ENCODE measurements around the gene PRKN. TPM values are rescaled to one million over a fixed set of nuclear protein-coding genes. Genes with fewer than 3 reads are reported as not detected.
A peak's percentile ranks its signal among the peaks of the same experiment; 100 is the strongest.

Gene PRKN
- total RNA-seq, 4 donors from 2014 or later = 5.5 to 17.9 (median 6.8) TPM

DNA sequence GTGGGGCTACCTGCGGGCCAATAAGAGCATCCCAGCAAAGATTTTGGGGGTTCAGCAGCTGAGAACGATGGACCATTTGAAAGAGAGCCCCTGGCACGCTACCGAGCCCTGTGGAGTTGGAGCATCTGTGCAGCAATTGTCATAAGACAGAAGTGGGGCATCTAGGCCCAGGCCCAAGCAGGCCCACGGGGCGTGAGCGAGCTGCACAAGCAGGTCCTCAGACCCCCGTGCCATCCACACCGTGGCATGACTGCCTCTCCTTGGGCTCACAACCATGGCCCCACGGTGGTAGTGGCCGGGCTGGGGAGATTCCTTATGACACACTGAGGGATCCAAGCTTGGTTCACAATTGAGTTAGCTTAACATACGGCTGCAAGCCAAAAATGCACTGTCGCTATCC is 1350.5 kb downstream of the PRKN start:
- no peak for DNase-seq (ENCODE audit: low spot score in 2 of 2)
- Histone ChIP-seq H3K4me1 (peaks cover 0 to 11% (median 0%) of the 10 kb centered on the region in 4 donors), H3K4me3 (no peak overlapping the region), H3K36me3 (no peaks in the 10 kb centered on the region), H3K27ac (no peak overlapping the region), H3K27me3 (no peaks in the 10 kb centered on the region), H3K9me3 (no peaks in the 10 kb centered on the region)
- WGBS, 2 donors = 91 to 94% methylated on average over 13 of the region's 13 CpGs
- TF ChIP-seq, protein P1, sequence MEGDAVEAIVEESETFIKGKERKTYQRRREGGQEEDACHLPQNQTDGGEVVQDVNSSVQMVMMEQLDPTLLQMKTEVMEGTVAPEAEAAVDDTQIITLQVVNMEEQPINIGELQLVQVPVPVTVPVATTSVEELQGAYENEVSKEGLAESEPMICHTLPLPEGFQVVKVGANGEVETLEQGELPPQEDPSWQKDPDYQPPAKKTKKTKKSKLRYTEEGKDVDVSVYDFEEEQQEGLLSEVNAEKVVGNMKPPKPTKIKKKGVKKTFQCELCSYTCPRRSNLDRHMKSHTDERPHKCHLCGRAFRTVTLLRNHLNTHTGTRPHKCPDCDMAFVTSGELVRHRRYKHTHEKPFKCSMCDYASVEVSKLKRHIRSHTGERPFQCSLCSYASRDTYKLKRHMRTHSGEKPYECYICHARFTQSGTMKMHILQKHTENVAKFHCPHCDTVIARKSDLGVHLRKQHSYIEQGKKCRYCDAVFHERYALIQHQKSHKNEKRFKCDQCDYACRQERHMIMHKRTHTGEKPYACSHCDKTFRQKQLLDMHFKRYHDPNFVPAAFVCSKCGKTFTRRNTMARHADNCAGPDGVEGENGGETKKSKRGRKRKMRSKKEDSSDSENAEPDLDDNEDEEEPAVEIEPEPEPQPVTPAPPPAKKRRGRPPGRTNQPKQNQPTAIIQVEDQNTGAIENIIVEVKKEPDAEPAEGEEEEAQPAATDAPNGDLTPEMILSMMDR (IDR thresholded peaks at IDR 0.05) = no peak
- no peak for TF ChIP-seq POLR2A (IDR thresholded peaks at IDR 0.05)
- TF ChIP-seq EP300 (IDR thresholded peaks at IDR 0.05) = no peak

GRCh38 chr6:161376367-161376766 is 1351.2 kb downstream of the PRKN start:
- no peak overlapping the region for H3K4me3 ChIP-seq
- TF ChIP-seq EP300 (IDR thresholded peaks at IDR 0.05) (no peak), POLR2A (IDR thresholded peaks at IDR 0.05) (no peak)
- TF ChIP-seq, protein P1 (IDR thresholded peaks at IDR 0.05) = no peak
- no peaks in the 10 kb centered on the region for H3K27me3 ChIP-seq
- WGBS, 2 donors = 90 to 93% methylated on average over 8 to 11 of the region's 11 CpGs
- peaks cover 0 to 11% (median 0%) of the 10 kb centered on the region in 4 donors for H3K4me1 ChIP-seq
- no peaks in the 10 kb centered on the region for H3K9me3 ChIP-seq
- DNase-seq (ENCODE audit: low spot score in 2 of 2) = no peak
- no peak overlapping the region for H3K27ac ChIP-seq
- no peaks in the 10 kb centered on the region for H3K36me3 ChIP-seq

DNA sequence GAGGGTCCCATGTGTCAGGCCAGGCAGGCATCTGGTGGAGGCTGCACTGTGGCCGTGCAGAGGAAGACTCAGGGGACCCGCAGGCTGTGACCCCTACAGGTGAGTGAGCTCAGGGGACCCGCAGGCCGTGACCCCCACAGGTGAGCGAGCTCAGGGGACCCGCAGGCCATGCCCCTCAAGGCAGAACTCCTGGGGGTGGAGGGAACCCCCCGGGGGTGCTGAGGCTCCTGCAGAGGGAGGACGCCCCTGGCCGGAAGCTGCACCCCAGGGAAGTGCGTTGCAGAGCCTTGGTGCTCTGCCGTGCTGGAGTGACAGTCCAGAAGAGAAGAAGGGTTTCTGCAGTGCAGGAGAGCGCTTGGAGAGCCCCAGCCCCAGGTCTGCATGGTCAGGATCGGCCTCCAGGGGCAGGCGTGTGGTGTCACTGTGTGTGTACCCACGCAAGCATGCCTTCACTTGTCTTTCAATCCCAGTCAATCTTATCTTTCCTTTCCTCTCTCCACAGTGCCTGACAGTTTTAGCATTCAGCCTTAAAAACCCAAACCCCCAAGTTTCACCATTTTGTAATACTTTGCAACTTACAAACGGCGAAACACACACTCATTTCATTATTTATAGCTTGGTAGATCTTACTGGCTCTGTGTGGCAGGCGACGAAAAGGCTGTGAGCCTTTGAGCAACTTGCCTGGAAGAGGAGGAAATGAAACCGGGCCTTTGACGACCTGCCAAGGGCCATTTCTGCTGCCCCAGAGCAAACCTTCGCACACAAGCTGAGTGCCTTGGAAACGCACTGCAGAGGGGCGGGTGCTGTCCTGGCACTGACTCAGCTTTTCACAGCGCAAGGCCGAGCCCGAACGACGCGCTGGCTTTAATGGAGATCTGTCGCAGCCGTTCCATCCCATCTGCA is 1352.3 kb downstream of the PRKN start:
- peak; percentile 38 to 39 for DNase-seq (ENCODE audit: low spot score in 2 of 2)
- no peak overlapping the region for H3K4me3 ChIP-seq
- 49 to 67% methylated on average over 24 to 32 of the region's 32 CpGs for WGBS, 2 donors
- H3K36me3 ChIP-seq = no peaks in the 10 kb centered on the region
- peaks cover 0 to 11% (median 0%) of the 10 kb centered on the region in 4 donors for H3K4me1 ChIP-seq
- no peaks in the 10 kb centered on the region for H3K9me3 ChIP-seq
- H3K27me3 ChIP-seq = no peaks in the 10 kb centered on the region
- TF ChIP-seq EP300 (IDR thresholded peaks at IDR 0.05) (peak in 1 of 2 donors; percentile 30), POLR2A (IDR thresholded peaks at IDR 0.05) (no peak)
- TF ChIP-seq, protein P1 (IDR thresholded peaks at IDR 0.05) = peak in 1 of 5 experiments; percentile 24
- peak overlapping the region in 1 of 4 donors; percentile 23 for H3K27ac ChIP-seq

DNA sequence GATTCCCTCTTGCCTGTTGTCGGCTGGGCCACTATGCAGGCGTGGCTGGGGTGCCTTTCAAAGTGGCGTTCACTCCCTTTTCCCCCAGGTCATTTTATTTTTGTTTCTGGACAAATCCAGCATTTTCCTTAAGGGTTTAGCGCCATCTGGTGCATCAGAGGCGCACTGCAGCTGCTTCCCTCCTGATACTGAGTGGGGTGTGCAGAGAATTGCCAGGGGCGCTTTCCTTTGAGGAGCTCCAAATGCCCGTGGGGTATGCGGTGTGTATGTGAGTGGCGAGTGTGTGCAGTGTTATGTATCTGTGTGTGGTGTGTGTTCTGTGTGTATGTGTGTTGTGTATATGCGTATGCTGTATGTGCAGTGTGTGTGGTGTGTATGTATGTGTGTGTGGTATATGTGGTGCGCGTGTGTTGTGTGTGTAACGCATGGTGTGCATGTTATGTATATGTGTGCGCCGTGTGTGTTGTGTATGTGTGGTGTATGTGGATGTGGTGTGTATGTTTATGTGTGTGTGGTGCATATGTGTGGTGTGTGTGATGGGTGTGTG is 1353.6 kb downstream of the PRKN start:
- H3K4me3 ChIP-seq = no peak overlapping the region
- 33 to 34% methylated on average over 15 of the region's 15 CpGs for WGBS, 2 donors
- H3K27me3 ChIP-seq = no peaks in the 10 kb centered on the region
- DNase-seq (ENCODE audit: low spot score in 2 of 2) = peak; percentile 72 to 86
- peaks cover 0 to 11% (median 0%) of the 10 kb centered on the region in 4 donors for H3K4me1 ChIP-seq
- H3K27ac ChIP-seq = no peak overlapping the region
- no peaks in the 10 kb centered on the region for H3K9me3 ChIP-seq
- TF ChIP-seq POLR2A (IDR thresholded peaks at IDR 0.05) (no peak), EP300 (IDR thresholded peaks at IDR 0.05) (no peak)
- TF ChIP-seq, protein P1 (IDR thresholded peaks at IDR 0.05) = peak; percentile 90 to 97 (median 94)
- no peaks in the 10 kb centered on the region for H3K36me3 ChIP-seq

DNA sequence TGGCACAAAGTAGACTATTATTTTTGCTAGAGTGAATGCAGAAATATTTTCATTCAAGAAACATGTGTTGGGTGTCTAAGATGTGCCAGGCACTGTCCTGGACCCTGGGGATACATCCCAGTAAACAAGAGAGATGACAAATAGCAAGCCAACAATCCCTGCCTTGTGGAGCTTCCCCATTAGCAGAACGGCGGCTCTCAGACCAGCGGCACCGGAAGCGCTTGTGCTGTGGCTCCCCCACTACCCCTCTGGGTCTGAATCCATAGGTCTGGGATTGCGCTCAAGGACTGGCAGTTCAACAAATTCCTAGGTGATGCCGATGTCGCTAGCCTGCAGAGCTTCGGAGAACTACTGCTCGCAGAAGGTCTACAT is 1355.2 kb downstream of the PRKN start:
- H3K4me1 ChIP-seq = peaks cover 0 to 11% (median 0%) of the 10 kb centered on the region in 4 donors
- no peak overlapping the region for H3K27ac ChIP-seq
- H3K4me3 ChIP-seq = no peak overlapping the region
- H3K27me3 ChIP-seq = no peaks in the 10 kb centered on the region
- no peaks in the 10 kb centered on the region for H3K9me3 ChIP-seq
- TF ChIP-seq EP300 (IDR thresholded peaks at IDR 0.05) = no peak
- TF ChIP-seq, protein P1 (IDR thresholded peaks at IDR 0.05) = no peak
- no peak for TF ChIP-seq POLR2A (IDR thresholded peaks at IDR 0.05)
- H3K36me3 ChIP-seq = no peaks in the 10 kb centered on the region
- WGBS, 2 donors = 82 to 92% methylated on average over 10 of the region's 10 CpGs
- no peak for DNase-seq (ENCODE audit: low spot score in 2 of 2)

All from tibial nerve (tissue), 4 donors.